Activated CD4-positive, alpha-beta T cell treated with anti-CD3 and anti-CD28 coated beads, Interleukin-2, Interleukin-6, amounts not matched to agents 100 ng/mL and 50 ng/mL, durations not matched to agents 16 hours and 8 hours (primary cell): ENCODE measurements around the gene TSPAN3.

Experiments used
- DNase-seq: peaks from one replicate; pipeline ENCODE4 v3.0.0-alpha.2; 2020

The TSPAN3 gene

DNA sequence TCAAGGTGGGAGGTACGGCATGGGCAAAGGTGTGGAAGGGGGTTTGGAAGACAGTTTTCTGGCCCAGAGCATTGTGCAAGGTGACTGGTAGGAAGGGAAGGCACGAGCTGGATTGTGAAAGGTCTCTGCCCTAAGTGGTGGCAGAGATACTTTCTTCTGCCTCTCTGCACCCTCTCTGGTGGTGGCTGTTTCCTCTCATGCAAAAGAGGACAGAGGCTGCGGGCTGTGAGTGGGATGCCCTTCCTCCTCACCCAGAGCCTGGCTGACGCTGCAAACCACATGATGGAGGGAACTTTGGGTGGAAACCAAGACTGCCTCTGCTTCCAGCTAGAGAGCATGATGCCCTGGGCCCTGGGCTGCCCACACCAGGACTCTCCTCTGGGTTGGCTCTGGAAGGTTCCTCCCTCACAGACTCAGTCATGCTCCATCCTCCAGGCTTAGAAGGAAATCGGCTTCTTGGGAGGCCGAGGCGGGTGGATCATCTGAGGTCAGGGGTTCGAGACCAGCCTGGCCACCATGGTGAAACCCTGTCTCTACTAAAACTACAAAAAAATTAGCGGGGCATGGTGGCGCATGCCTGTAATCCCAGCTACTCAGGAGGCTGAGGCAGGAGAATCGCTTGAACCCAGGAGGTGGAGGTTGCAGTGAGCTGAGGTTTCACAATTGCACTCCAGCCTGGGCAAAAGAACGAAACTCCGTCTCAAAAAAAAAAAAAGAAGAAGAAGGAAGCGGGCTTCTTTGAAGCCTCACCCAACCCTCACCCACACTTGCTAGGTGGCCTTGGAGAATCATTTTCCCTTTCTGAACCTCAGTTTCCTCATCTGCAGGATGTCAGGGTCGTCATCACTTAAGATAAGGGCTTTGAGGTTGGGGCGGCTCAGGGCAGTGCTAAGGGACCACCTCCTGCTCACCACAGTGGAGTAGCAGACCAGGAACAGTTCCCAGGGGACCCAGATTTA, 67.7 kb downstream of the TSPAN3 start:
- peak; percentile 89 for DNase-seq

DNA sequence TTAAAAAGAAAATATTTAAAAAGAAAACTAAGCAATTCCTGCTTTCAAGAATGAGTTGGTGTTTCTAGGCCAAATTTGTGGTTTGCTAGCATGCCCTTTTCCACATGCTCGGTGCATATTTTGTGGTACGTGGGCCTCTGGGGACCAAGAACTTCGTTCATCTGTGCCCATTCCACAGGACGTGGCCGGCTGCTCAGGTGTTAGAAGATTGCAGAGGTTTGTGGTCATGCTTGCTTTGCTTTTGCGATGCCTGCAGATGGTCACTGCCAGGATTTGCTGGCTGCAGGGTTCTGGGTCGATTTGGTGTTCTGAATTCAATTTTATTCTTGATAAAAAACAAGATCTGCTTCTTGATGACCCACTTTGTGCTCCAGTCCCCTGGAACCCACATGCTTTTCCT, 68.5 kb downstream of the TSPAN3 start:
- peak; percentile 43 for DNase-seq

DNA sequence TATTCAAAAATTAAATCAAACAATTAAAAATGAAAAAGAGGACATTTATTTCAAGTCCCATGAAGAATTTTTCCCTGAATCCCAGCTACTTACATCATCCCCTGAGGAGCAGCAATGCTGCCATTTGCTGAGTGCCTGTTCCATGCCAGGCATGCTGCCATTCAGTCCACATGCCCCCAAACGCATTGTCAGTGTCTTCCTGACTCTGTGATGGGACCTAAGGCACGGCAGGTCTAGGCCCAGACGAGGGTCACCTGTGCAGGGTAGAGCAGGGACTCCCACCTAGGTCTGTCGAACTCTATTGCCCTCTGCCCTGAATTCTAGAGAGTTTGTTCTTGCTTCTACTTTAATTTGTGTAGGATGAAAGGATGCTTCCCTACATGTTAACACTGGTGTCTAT, 68.9 kb downstream of the TSPAN3 start:
- DNase-seq, result no peak

DNA sequence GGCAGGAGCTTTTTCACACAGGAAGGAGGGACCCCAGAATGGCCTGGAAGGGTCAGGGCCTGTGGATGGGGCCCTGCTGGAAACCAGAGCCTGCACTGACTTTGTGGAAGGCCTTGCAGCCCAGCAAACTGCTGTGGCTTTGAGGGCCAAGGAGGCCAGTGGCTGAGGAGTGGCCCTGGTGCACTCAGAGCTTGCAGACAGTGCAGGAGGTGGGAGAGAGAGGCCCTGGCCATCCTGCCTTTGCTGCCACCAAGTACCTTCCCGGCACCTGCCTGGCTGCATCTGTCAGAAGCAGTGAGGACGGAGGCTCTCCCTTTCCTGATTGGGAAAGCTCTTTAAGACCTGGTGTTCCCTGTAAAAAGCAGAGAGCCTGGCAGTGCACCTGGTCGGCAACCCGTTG, 69.6 kb downstream of the TSPAN3 start:
- no peak for DNase-seq

DNA sequence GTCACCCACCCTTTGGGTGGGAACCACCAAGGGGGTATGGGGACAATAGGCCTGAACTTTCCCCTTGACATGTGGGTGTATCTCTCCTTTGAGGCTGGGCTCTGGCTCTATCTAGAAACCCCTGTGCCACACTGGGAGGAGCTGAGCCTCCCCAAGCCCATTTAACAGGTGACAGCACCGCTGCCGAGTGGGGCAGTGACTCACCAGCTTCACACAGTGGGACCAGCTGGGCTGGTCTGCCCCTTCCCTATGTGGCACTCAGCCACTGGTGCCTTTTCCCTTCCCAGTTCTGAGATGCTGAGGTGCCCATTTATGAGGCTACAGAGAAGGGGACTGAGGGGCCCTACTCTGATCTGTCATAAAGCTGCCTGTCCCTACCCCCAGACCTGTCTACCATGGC, 70.9 kb downstream of the TSPAN3 start:
- DNase-seq, result peak; percentile 45

DNA sequence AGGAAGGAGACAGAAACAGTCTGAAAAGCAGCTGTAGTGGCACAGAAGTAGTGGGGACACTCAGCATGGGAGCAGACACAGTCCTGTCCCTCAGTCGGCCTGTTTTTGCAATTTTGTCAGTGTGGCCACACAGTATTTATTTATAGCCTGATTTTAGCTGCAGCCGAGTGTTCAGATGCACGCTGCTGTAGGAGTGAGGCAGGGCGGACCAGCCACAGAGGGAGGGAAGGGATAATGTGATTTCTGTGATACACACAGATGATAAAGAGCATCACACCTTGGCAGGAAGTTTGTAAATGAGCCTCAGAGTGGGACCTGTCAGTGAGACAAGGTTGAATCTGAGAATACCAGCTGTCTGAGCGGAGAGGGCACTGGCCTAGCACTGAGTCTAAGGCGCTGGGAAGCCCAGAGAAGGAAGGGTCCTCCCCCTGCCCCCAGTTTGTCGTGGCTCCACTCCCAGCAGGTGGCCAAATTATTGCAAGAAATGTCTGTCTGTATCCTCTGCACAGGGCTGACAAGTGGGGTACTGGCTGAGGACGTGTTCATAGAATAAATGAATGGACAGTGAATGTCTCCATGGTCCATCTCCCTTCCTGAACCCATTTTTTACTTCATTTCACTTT, 72.1 kb downstream of the TSPAN3 start:
- peak; percentile 42 for DNase-seq

DNA sequence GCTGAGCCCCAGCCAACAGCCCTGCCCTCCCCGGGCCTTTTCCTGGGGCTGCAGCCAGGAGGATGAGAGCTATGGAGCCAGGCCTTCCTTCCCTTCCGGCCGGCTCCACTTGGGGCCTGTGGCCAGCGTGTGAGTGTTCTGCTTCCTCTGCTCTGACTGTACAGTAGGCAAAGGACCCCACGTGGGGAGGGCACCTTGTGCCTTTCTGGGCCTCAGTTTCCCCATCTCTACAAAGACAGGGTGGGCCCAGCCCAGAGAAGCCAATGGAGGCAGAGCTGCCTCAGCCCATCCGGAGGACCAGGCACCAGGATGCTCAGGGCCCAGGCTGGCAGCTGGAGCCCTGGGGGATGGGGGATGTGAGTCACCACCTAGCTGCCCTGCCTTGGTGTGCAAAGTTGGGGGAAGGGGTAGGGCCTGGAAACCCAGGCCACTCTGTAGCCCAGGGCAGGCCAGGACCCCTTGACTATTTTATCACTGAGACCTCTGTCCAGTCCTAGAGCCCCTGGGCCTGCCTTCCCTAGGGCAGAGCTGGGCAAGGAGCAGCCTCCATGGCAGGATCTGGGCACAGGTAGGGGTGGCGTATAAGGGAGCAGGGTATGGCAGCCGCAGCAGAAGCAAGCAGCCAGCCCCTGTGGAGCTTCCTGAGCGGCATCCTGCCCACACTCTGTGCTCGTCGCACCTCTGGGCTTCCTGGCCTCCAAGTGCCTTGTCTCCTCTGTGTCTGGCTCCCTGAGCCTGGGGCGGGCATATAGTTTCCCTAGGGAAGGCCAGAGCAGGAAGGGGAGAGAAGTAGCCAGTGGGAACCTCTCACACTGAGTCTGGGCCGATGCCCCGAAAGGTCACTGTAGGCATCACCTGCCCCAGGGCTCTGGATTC, 74.1 kb downstream of the TSPAN3 start:
- DNase-seq, result peak; percentile 81

DNA sequence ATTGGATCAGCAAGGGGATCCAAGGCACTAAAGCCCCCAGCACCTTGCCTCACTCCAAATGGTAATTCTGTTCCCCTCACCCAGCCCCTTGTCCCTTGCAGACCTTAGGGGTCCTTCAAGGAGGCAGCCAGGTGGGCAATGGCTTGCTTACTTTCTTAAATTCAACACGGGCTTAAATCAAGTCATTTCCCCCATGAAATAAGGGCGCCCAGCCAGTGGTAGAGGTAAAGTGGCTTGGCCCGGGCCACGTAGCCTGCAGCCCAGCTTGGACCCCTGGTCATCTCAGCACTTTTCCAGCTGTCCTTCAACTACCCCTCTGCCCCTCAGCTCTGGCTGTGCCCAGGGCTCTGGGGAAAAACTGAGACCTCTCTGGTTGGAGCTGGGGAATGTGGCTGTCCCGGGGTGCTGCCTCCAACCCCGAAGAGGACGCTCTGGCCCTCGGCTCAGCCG, 74.8 kb downstream of the TSPAN3 start:
- no peak for DNase-seq

DNA sequence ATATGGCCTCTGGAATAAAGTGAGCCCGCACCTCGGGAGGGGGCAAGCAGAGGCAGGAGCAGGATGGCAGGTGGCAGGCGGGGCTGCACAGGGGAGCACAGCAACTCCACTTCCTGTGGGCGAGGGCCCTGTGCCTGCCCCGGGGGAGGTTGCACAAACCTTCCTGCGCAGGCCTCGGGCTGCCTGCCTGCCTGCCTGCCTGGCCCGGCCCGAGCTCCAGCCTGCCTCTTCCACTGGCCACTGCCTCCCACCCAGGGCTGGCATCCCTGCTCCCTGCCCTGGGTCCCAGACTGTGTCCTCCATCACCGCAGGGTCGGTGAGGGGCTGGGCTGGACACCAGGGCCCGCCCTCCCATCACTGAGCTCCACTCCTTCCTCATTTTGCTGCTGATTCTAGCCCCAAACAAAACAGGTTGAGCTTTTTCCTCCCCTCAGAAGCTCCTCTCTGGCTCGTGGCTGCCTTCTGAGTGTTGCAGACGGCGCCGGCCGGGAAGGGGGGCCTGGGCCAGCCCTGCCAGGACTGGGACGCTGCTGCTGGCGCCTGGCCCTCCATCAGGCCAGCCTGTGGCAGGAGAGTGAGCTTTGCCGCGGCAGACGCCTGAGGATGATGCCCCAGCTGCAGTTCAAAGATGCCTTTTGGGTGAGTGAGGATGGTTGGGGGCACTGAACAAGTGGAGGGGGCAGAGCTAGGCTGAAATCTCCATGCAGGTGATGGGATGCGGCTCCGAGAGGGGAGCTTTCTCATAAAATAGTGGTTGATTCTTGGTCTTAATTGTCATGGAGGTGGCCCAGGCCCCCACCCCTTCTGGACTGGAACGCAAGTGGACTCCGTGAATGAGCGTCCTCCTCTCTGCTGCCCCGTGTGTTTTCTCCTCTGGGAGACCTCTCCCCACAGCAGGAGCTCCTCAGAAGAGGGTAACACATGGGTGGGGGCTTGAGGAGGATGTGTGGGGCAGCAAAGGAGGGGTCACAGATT, 75.7 kb downstream of the TSPAN3 start, which contains the start of gene PSTPIP1:
TSS of gene PSTPIP1 (plus strand) at position 156 of the 975 bp plus-strand sequence. CDS start at position 604, 448 bp downstream.
- DNase-seq, result peak; percentile 88

DNA sequence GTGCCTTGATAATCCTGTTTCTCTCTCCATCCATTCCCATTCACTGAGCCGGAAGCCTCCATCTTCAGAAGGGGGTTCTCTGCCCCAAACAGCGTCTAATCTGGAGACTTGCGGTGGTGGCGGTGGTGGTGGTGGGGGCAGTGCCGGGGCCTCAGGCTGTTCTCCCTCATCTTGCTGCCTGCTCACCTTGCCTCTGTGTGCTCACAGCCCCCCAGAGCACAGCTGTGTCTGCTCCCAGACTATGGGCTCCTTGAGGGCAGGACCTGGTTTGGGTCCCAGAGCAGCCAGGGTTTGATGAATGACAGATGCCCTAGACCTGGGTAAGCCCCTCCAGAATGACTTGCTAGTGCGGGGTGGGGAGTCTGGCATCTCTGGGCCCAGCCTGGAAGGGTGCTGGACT, 76.4 kb downstream of the TSPAN3 start:
- peak; percentile 41 for DNase-seq

DNA sequence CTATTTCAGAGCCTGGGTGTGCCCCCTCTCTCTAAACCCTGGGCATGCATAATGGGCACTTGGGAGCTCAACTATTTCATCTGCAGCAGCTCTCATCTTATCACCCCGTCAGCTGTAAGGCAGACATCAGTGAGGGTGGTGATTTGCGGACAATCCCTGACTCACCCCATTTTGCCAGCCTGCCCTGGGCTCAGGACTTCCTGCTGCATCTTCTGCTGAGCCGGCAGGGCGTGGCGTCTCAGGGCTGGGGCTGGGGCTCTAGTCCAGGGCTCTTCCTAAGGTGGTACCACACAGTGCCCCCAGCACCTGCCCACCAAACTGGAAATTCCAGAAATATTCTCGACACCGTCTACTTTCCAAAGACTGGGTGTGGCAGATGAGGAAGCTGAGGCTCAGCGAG, 76.9 kb downstream of the TSPAN3 start:
- peak; percentile 87 for DNase-seq

DNA sequence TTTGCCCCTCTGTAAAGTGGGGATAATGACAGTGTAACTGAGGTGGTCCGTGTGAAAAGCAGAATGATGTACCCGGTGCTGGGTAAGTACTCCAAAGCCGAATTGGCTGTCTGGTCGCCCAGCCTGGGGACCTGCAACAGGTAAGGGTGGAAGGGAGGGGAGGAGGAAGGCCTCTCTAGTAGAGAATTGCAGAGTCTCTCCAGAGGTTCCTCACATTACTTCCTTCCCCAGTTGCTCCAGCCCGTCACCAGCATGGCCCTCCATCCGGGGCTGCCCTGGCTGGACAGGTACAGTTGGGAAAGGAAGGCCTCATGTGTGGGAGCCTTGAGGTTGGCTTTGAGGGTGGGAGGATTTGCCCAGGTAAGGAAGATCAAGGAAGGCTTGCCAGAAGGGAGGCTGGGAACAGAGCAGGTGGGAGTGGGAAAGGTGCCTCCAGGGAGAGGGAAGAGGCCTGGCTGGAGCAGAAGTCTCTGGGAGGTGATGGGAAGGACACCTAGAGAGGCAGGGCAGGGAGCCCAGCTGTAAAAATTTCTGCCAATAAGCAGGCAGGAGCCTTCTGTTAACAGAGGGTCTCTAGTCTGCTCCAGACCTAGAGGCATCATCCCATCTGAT, 77.7 kb downstream of the TSPAN3 start:
- no peak for DNase-seq

DNA sequence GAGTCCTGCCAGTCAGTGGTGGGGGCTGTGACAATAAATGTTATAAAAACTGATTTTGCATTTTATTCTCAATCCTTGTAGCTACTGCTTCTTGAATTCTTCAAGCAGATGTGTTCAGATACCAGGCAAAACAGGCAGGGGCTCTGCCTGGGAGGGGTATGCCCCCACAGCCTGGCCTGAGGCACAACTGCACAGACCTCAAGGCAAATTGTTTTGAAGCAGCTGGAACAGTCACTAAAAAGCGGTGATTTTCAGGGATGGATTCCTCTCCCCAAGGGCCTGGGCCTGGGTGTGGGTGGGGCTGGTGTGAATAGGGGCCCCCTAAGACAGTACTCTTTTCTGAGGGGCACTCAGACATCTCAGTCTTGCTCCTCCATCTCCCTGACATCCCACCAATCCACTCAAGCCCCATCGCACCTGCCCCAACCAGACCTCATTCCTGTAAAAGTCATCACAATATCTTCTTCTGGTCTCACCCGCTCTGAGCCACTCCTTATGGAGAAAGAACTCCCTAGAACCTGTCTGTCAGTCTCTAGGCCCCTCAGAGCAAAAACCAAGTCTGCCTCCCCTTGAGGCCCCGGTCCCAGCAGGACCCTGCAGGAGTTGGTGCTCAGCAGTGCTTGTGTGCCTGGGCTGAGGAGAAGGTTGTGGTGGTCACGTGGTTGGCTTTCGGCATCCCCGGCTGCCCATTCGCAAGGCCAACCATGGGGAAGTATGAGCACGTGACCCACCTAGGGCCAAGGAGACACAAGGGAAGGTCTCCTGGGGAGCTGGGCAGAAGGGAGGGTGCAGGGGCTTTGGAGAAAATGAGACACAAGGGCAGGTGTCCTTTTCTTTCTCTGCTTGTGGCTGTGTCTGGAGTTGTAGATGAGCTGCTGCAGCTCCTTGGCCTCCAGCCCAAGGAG, 78.9 kb downstream of the TSPAN3 start:
- DNase-seq, result no peak
